Measurements from ENCODE around the gene CBFB.
"Not testable (repeated sequence)": the region's sequence is repeated elsewhere in the genome, so short reads cannot be mapped to it uniquely, and the experiment has no call there.

The CBFB gene

GRCh38 chr16:67041520-67041919, 12.6 kb downstream of the CBFB start:
- not testable (repeated sequence) for DNase-seq

GRCh38 chr16:67043420-67043819, 14.5 kb downstream of the CBFB start:
- no peak for DNase-seq

DNA sequence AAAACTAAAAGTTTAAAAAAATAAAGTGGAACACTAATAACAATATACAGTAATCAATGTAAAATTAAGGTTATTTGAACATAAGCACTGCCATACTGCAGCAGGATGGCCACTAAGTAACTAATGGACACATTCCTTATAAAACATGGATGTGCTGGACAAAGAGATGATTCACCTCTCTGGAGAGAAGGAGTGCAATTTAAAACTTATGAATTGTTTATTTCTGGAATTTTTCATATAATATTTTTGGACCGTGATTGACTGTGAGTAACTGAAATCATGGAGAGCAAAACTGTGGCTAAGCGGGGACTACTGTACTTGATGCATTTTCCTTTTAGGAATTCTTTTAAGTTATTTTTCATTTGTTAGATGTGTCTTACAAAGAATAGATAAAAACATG, 21.8 kb downstream of the CBFB start:
- no peak for DNase-seq

GRCh38 chr16:67052399-67052798, 23.4 kb downstream of the CBFB start:
- no peak for DNase-seq

GRCh38 chr16:67053767-67054334, 24.9 kb downstream of the CBFB start:
- DNase-seq: no peak

- no peak for DNase-seq
Observed at GRCh38 chr16:67054901-67055300, 26.0 kb downstream of the CBFB start.

GRCh38 chr16:67055712-67056487, 27.0 kb downstream of the CBFB start:
- no peak for DNase-seq

DNA sequence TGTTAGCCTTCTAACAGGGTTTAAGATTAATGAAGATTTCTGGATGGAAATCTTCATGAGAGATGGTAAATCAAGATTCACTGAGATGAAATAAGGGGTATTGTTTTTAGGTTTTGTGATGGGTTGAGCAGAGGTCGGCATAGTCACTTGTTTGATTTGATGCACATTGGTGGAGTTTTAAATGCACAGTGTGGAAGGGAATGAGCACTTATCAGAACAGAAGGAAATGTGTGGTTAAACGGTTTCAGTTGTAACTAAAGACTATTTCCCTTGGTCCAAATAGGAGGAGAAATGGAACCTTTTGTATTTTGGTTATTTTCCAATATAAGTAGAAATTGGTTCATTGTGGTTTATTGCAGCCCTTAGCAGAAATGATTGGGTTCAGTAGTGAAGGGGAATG, 34.1 kb downstream of the CBFB start:
- DNase-seq: no peak

DNA sequence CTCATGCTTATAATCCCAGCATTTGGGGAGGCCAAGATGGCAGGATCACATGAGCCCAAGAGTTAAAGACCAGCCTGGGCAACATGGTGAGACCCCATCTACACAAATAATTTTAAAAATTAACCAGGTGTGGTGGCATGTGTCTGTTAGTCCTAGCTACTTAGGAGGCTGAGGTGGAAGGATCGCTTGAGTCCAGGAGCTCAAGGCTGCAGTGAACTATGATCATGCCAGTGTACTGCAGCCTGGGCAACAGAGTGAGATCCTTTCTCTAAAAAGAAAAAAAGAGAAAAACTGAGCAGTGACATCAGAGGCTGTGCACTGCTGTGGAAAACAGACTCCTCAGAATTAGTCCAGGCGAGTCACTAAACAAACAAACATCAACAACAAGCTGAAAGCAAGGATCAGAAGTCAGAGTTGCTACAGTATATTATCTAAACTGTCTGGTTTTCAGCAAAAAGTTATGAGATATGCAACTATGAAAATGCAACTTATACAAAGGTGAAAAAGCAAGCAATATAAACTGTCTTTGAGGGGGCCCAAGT, 39.3 kb downstream of the CBFB start:
- DNase-seq: no peak

- no peak for DNase-seq
Observed at GRCh38 chr16:67071476-67072048, 42.6 kb downstream of the CBFB start.

DNA sequence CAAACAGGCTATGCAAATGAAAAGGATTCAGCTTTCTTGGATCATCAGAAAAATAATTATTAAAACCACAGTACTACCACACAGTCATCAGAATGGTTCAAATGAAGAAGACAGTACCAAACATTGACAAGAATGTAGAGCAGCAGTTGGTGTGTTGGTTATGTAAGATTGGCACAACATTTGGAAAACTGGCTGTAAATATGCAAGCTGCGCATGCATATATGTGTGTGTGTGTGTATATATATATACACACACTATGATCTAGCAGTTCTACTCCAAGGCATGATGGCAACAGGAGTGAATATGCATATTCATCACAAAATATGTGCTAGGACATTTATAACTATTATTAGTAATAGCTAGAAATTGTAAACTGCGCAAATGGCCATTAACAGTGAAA, 46.4 kb downstream of the CBFB start:
- no peak for DNase-seq

GRCh38 chr16:67077871-67078270, 48.9 kb downstream of the CBFB start:
- no peak for DNase-seq

DNA sequence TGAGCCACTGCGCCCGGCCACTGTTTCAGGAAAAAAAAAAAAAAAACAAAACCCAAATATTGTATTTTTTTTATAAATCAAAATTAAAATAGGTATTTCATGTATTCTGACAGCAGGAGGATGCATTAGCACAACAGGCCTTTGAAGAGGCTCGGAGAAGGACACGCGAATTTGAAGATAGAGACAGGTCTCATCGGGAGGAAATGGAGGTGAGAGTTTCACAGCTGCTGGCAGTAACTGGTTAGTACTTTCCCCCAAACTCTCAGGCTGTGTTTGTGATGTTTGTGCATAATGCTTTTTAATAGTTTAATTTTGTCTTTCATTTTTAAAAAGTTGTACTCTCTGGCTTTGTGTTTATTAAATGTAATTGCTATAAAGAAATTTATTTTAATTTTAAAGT, 53.2 kb downstream of the CBFB start:
- DNase-seq: no peak

DNA sequence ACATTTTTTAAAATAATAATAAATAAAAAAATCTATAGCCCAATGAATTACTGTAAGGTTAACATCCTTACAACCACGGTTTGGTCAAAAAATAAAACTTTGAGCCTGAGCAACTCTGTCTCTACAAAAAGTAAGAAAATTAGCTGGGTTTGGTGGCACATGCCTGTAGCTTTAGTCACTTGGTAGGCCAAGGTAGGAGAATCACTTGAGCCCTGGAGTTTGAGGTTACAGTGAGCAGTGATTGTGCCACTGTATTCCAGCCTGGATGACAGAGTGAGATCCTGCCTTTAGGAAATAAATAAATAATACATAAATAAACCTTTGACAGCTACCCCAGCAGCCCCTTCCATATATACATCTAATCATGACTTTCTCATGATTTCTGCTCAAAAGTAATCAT, 53.9 kb downstream of the CBFB start:
- DNase-seq: no peak

DNA sequence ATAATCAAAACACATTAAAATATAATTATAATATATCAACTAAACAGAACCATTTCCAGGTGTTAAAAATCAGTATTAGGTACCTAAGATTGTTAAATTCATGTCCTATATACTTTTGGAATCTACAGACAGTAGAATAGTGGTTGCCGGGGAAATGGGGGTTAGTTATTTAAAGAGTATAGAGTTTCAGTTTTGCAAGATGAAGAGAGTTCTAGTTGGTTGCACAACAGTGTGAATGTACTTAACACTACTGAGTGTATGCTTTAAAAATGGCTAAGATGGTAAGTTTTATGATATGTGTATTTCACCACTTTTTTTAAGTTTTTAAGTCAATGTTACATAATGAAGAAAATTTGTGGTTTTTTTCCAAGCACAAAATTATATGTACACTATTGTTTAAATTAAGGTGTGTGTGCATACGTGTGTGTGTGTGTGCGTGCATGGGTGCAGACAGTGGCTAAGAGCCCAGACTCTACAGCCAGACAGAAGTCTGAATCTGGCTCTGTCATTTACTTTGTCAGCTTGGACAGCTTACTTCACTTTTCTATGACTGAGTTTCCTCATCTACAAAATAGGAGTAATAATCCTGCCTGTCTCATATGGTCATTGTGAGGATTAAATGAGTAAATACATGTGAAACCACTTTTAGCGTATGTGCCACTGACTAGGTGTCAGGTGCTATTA, 55.5 kb downstream of the CBFB start:
- no peak for DNase-seq

DNA sequence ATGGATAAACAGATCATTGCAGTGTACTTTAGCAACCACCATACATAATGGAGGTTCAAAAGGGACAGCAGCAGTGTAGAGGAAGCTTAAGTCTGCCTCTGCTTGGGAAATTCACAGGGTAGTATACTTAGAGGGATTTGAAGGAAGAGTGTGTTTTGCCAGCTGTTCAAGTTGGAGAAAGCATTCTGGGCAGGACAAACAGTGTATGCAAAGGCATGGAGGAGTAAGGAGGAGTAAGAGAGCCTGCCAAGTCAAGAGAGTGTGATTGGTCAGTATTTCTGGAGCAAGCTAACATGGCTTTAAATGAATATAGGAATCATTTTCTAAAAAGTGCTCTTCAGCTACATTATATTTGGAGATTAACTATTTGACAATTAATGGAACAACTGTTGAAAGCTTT, 57.9 kb downstream of the CBFB start:
- DNase-seq: no peak

DNA sequence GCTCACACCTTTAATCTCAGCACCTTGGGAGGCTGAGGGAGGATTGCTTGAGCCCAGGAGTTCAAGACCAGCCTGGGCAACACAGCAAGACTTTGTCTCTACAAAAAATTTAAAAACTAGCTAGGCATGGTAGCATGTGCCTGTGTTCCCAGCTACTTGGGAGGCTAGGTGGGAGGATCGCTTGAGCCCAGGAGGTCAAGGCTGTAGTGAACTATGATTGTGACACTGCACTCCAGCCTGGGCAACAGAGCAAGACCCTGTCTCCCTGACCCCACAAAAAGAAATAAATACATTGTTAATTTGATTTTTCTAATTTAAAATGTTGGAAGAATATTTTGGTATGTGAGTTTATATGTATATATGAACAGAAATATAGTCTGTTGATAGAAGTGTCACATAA, 58.3 kb downstream of the CBFB start:
- no peak for DNase-seq

DNA sequence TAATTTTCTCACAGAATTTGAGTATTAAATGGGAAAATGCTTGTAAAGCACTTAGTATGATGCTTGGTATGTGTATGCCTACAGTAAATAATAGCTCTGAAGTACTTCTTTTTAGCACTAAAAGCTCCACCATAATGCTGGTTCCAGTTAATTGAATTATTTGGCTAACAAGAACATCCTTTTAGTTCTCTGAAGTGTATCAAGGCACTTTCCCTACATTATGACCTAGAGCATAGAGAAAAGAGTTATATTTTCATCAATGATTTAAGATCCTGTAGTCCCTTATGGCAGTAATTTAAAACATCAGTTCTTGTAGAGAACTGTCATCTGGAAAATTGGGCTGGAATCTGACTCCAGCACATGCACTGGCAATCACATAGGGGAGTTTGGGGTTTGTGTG, 58.9 kb downstream of the CBFB start:
- no peak for DNase-seq

DNA sequence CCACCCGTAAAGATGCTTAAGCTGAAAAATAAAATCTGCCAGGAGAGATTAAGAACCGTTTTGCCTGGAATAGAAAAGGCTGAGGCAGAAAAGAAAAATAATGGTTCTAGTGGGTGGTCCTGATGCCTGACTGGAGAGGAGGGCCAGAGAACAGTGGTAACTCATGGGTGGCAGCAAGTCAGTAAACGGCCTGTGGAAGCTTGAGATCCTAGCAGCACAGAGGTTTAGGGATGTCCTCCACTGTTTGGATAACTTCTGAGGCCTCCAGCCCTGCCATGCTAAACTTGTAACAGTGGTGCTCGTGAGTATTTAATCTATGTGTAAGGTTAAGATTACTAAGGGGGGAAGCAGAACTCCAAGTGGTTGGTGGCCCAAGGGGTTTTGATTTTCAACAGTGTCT, 59.6 kb downstream of the CBFB start:
- DNase-seq: no peak

DNA sequence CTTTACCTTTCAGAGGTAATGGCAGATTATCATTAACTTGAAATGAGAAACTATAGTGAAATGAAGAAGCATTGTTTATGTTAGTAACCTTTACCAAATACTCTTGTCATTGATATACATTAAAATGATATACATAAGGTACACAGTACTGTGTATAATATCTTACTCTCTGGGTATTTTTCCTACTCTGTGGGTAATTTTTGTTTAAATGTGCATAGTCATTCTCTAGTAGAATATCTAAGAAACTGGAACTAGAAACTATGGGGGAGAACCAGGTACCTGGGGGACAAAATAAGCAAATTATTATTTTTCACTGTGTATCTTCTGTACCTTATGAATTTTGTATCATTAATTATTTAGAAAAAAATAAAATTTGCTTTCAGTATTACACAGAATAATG, 60.2 kb downstream of the CBFB start:
- no peak for DNase-seq

GRCh38 chr16:67091906-67092566, 63.1 kb downstream of the CBFB start:
- DNase-seq: no peak

DNA sequence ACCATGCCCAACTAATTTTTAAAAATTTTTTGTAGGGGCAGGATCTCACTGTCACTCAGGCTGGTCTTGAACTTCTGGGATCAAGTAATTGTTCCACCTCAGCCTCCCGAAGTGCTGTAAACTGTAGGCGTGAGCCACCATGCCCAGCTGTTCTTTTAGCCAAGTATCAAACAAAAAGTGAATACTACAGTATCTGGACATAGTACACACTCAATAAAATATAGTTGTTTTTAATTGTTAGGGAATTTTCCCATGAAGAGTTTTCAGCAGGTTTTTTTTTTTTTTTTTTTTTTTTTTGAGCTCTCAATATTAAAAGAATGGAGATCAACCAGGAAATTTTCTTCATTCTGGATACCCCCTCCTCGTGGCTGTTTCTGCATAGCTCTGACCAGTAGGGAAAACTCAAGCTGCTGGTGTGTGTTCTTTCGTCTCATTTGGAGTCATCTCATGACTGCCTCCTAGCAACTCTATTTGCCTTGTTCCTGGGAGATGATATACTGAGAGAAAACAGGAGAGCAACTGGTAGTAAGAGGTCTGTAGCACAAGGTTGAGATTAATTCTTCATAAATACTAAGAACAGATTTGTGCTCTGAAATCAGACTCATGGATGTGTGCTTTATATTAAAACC, 64.3 kb downstream of the CBFB start:
- no peak for DNase-seq

DNA sequence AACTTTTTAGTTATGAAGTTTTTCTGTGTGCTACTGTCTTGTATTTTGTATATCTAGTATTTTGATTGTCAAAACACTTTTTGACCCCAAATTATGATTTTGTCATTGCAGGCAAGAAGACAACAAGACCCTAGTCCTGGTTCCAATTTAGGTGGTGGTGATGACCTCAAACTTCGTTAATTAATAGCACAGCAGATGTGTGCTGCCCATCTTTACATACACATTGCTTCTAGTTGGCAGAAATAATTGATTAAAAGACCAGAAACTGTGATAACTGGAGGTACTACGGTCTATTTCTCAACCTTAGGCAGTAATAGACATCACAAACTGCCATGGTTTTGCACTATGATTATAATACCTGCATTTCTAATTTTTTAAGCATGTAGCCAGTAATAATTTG, 69.7 kb downstream of the CBFB start:
- no peak for DNase-seq
